ENCODE measurements around the gene INSRR. TPM values are rescaled to one million over a fixed set of nuclear protein-coding genes. Genes with fewer than 3 reads are reported as not detected.
A peak's percentile ranks its signal among the peaks of the same experiment; 100 is the strongest.

The INSRR gene
- total RNA-seq (under 1 TPM in 1 of 5 experiments, not detected in 4; 0.63 TPM), polyA plus RNA-seq (not detected), total RNA-seq (not detected)

DNA sequence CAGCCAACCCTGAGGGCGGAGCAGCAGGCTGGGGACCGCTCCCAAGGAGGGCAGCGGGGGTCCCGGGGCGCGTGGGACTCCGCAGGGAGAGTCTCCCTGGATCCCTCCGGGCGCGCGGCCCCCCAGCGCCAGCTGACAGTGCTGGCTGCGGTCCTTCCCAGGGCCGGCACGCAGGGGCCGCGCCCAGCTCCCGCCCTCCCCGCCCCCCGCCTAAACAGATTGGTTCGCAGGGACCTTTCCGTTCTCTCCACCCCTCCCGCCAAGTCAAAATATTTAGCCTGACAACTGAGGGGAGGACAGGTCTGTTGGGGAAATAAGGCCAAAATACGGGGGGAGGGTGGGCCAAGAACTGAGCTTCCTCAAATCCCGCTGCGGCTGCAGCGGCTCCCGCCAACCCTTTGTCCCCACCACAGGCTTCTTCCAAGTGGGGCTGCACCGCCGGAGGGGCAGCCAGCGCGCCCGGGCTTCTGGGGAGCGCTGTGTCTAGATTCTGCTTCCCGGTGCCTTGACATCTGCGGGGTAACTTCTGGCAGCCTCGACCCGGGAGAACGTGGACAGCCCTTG lies at the start of gene INSRR:
Gene INSRR, minus strand, starts transcription at position 159 of the 564 bp plus-strand sequence. CDS start 496 bp downstream, outside the sequence.
- H3K4me3 Mint-ChIP-seq = peak within 1 kb of the TSS in 9 of 10 donors; percentile 70 to 92 (median 86)
- peaks cover 17 to 52% (median 23%) of the 10 kb centered on the region in 7 donors for H3K4me1 Mint-ChIP-seq
- no peaks in the 10 kb centered on the region for H3K36me3 ChIP-seq (ENCODE audit: control insufficient read depth in 2 of 3, insufficient read depth in 3 of 3, low read length in 3 of 3)
- no peak for ATAC-seq
- no peak for DNase-seq
- H3K9me3 ChIP-seq (ENCODE audit: control insufficient read depth in 2 of 3, low read length in 3 of 3) = no peaks in the 10 kb centered on the region
- no peak within 1 kb of the TSS for H3K27ac ChIP-seq (ENCODE audit: low read depth, low read length)
- H3K4me1 ChIP-seq (ENCODE audit: control insufficient read depth in 2 of 2, insufficient read depth in 2 of 2, low read length in 2 of 2) = peaks cover 5 to 20% of the 10 kb centered on the region in 2 donors
- peak within 1 kb of the TSS; percentile 68 for H3K4me3 ChIP-seq (ENCODE audit: low read length)
- H3K36me3 Mint-ChIP-seq = peaks cover 0 to 10% (median 0%) of the 10 kb centered on the region in 5 donors
- intact Hi-C loops (cut with micrococcal nuclease) = no loop called here
- peaks cover 41 to 48% (median 45%) of the 10 kb centered on the region in 5 donors for H3K27me3 Mint-ChIP-seq
- CTCF ChIA-PET = interaction anchor here (1.2 to 5.7 kb wide), 11 partner anchors 10 to 169 kb away, joined by 3 to 73 read pairs (median 12); partner anchors contain the start of genes ISG20L2, METTL25B and SH2D2A
- POLR2A ChIA-PET = interaction anchor here (1.4 kb wide), 1 partner anchor 132 kb away, joined by 8 read pairs; the partner anchor contains the start of gene METTL25B
- peaks cover 12 to 31% of the 10 kb centered on the region in 2 donors for H3K27me3 ChIP-seq (ENCODE audit: control insufficient read depth in 2 of 2, insufficient read depth in 2 of 2, low read length in 2 of 2)
- H3K9me3 Mint-ChIP-seq = no peaks in the 10 kb centered on the region
- peak within 1 kb of the TSS in 2 of 9 donors; percentile 51 to 83 for H3K27ac Mint-ChIP-seq

- intact Hi-C loops (cut with micrococcal nuclease) = no loop called here
- Histone ChIP-seq H3K4me1 (ENCODE audit: control insufficient read depth in 2 of 2, insufficient read depth in 2 of 2, low read length in 2 of 2) (no peaks in the 10 kb centered on the region), H3K27ac (ENCODE audit: low read depth, low read length) (no peak overlapping the region), H3K9me3 (ENCODE audit: control insufficient read depth in 2 of 3, low read length in 3 of 3) (no peaks in the 10 kb centered on the region), H3K36me3 (ENCODE audit: control insufficient read depth in 2 of 3, insufficient read depth in 3 of 3, low read length in 3 of 3) (no peaks in the 10 kb centered on the region), H3K27me3 (ENCODE audit: control insufficient read depth in 2 of 2, insufficient read depth in 2 of 2, low read length in 2 of 2) (no peaks in the 10 kb centered on the region), H3K4me3 (ENCODE audit: low read length) (no peak overlapping the region)
- no peaks in the 10 kb centered on the region for H3K9me3 Mint-ChIP-seq
- no peak overlapping the region for H3K4me3 Mint-ChIP-seq
- no peak for DNase-seq
- H3K27me3 Mint-ChIP-seq = peaks cover 0 to 12% (median 6%) of the 10 kb centered on the region in 5 donors
- ATAC-seq = no peak
- no peaks in the 10 kb centered on the region for H3K36me3 Mint-ChIP-seq
- peaks cover 0 to 1% (median 0%) of the 10 kb centered on the region in 7 donors for H3K4me1 Mint-ChIP-seq
- POLR2A ChIA-PET = no interaction called here
- no peak overlapping the region for H3K27ac Mint-ChIP-seq
- CTCF ChIA-PET = no interaction called here
These were observed 49.6 kb upstream of the INSRR start for GRCh38 chr1:156908541-156908940.

GRCh38 chr1:156906206-156906906 lies 47.4 kb upstream of the INSRR start:
- Histone ChIP-seq H3K4me3 (ENCODE audit: low read length) (no peak overlapping the region), H3K4me1 (ENCODE audit: control insufficient read depth in 2 of 2, insufficient read depth in 2 of 2, low read length in 2 of 2) (no peaks in the 10 kb centered on the region), H3K9me3 (ENCODE audit: control insufficient read depth in 2 of 3, low read length in 3 of 3) (no peaks in the 10 kb centered on the region), H3K27me3 (ENCODE audit: control insufficient read depth in 2 of 2, insufficient read depth in 2 of 2, low read length in 2 of 2) (no peaks in the 10 kb centered on the region), H3K27ac (ENCODE audit: low read depth, low read length) (no peak overlapping the region), H3K36me3 (ENCODE audit: control insufficient read depth in 2 of 3, insufficient read depth in 3 of 3, low read length in 3 of 3) (no peaks in the 10 kb centered on the region)
- Mint-ChIP-seq H3K27ac (no peak overlapping the region), H3K27me3 (peaks cover 0 to 13% (median 6%) of the 10 kb centered on the region in 5 donors), H3K36me3 (no peaks in the 10 kb centered on the region), H3K4me3 (no peak overlapping the region), H3K9me3 (no peaks in the 10 kb centered on the region), H3K4me1 (peaks cover 0 to 2% (median 0%) of the 10 kb centered on the region in 7 donors)
- intact Hi-C loops (cut with micrococcal nuclease) = no loop called here
- no peak for ATAC-seq
- DNase-seq = no peak
- CTCF ChIA-PET = no interaction called here
- POLR2A ChIA-PET = no interaction called here

DNA sequence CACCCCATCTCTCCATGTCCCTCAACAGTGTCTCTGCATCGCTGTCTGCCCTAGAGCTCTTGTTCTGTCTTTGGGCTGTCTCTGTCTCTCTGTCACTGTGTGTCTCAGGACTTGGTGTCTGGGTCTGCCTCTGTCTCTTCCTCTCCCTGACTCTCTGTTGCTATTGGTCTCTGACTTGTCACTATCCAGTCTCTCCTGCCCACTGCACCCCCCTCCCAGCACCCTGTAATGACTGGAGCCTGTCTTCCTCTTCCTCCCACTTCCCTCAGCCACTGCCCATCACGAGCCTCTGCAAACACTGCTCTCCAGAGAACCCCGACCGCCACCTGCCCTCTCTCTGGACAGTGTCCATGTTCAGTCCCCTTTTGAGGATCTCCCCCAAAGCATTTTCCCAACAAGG lies 46.7 kb upstream of the INSRR start:
- H3K27me3 Mint-ChIP-seq = peaks cover 0 to 10% (median 5%) of the 10 kb centered on the region in 5 donors
- Histone ChIP-seq H3K36me3 (ENCODE audit: control insufficient read depth in 2 of 3, insufficient read depth in 3 of 3, low read length in 3 of 3) (no peaks in the 10 kb centered on the region), H3K4me3 (ENCODE audit: low read length) (no peak overlapping the region), H3K9me3 (ENCODE audit: control insufficient read depth in 2 of 3, low read length in 3 of 3) (no peaks in the 10 kb centered on the region), H3K27me3 (ENCODE audit: control insufficient read depth in 2 of 2, insufficient read depth in 2 of 2, low read length in 2 of 2) (no peaks in the 10 kb centered on the region), H3K27ac (ENCODE audit: low read depth, low read length) (no peak overlapping the region), H3K4me1 (ENCODE audit: control insufficient read depth in 2 of 2, insufficient read depth in 2 of 2, low read length in 2 of 2) (no peaks in the 10 kb centered on the region)
- ChIA-PET POLR2A (no interaction called here), CTCF (no interaction called here)
- intact Hi-C loops (cut with micrococcal nuclease) = no loop called here
- no peak overlapping the region for H3K27ac Mint-ChIP-seq
- no peaks in the 10 kb centered on the region for H3K9me3 Mint-ChIP-seq
- DNase-seq (no peak), ATAC-seq (no peak)
- H3K4me3 Mint-ChIP-seq = no peak overlapping the region
- no peaks in the 10 kb centered on the region for H3K36me3 Mint-ChIP-seq
- peaks cover 0 to 1% (median 0%) of the 10 kb centered on the region in 7 donors for H3K4me1 Mint-ChIP-seq

- no peak for ATAC-seq
- Histone ChIP-seq H3K36me3 (ENCODE audit: control insufficient read depth in 2 of 3, insufficient read depth in 3 of 3, low read length in 3 of 3) (no peaks in the 10 kb centered on the region), H3K4me1 (ENCODE audit: control insufficient read depth in 2 of 2, insufficient read depth in 2 of 2, low read length in 2 of 2) (no peaks in the 10 kb centered on the region), H3K27ac (ENCODE audit: low read depth, low read length) (no peak overlapping the region), H3K9me3 (ENCODE audit: control insufficient read depth in 2 of 3, low read length in 3 of 3) (no peaks in the 10 kb centered on the region), H3K4me3 (ENCODE audit: low read length) (no peak overlapping the region), H3K27me3 (ENCODE audit: control insufficient read depth in 2 of 2, insufficient read depth in 2 of 2, low read length in 2 of 2) (no peaks in the 10 kb centered on the region)
- Mint-ChIP-seq H3K27ac (no peak overlapping the region), H3K4me1 (peaks cover 0 to 1% (median 0%) of the 10 kb centered on the region in 7 donors), H3K9me3 (no peaks in the 10 kb centered on the region), H3K4me3 (no peak overlapping the region), H3K27me3 (peaks cover 0 to 10% (median 5%) of the 10 kb centered on the region in 5 donors), H3K36me3 (no peaks in the 10 kb centered on the region)
- DNase-seq = no peak
- intact Hi-C loops (cut with micrococcal nuclease) = no loop called here
- POLR2A ChIA-PET = no interaction called here
- CTCF ChIA-PET = no interaction called here
These were observed 46.3 kb upstream of the INSRR start for GRCh38 chr1:156905176-156905575.

DNA sequence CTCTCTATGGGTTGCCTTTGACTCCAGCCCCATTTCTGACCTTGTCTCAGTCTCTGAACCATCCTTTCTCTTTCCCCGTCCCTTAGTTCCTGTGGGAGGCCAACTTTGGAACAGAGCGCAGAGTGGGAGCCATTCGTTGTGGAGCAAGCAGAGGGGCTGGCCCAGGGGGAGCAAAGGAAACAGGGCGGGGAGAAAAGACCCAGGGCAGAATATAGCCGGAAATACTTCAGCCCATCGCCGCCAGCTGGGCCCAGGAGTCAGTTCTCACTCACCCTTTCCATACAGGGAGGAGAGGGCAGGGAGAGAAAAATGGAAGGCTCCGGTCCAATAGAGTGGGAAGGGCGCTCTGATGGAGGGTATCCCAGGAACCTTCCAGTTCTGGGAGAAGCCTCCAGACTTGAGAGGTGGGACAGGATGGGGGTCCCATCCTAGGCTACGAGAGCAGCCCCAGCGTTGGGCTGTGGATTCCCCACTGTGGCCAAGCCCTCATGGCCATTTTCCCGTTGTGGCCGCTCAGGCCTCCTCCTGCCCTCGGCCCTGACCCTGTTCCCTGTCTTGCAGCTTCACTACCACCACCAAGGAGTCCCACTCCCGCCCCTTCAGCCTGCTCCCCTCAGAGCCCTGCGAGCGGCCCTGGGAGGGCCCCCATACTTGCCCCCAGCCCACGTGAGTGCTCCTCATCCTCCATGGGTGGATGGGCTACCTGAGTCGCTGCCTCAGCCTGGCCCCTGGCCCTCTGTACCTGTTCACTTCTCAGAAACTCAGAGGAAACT lies 45.5 kb upstream of the INSRR start:
- POLR2A ChIA-PET = no interaction called here

More for the DNA sequence above, 45.5 kb upstream of the INSRR start:
- Mint-ChIP-seq H3K36me3 (no peaks in the 10 kb centered on the region), H3K27me3 (peaks cover 0 to 13% (median 5%) of the 10 kb centered on the region in 5 donors), H3K9me3 (no peaks in the 10 kb centered on the region), H3K4me1 (peaks cover 0 to 1% (median 0%) of the 10 kb centered on the region in 7 donors), H3K27ac (no peak overlapping the region), H3K4me3 (no peak overlapping the region)
- CTCF ChIA-PET = no interaction called here
- Histone ChIP-seq H3K36me3 (ENCODE audit: control insufficient read depth in 2 of 3, insufficient read depth in 3 of 3, low read length in 3 of 3) (no peaks in the 10 kb centered on the region), H3K4me1 (ENCODE audit: control insufficient read depth in 2 of 2, insufficient read depth in 2 of 2, low read length in 2 of 2) (no peaks in the 10 kb centered on the region), H3K27ac (ENCODE audit: low read depth, low read length) (no peak overlapping the region), H3K9me3 (ENCODE audit: control insufficient read depth in 2 of 3, low read length in 3 of 3) (no peaks in the 10 kb centered on the region), H3K27me3 (ENCODE audit: control insufficient read depth in 2 of 2, insufficient read depth in 2 of 2, low read length in 2 of 2) (no peaks in the 10 kb centered on the region), H3K4me3 (ENCODE audit: low read length) (no peak overlapping the region)
- ATAC-seq (no peak), DNase-seq (no peak)
- intact Hi-C loops (cut with micrococcal nuclease) = no loop called here
